GM19035 (cell line): ENCODE measurements around the gene CDC6.
A peak's percentile ranks its signal among the peaks of the same experiment; 100 is the strongest.

Experiments
- ATAC-seq: cut with Tn5 transposase; IDR thresholded peaks from one replicate; pipeline ENCODE4 v1.9.1; 2021; ENCODE audit not compliant: unreplicated experiment

The CDC6 gene

GRCh38 chr17:40310882-40311391 is 23.3 kb downstream of the CDC6 start:
- ATAC-seq = no peak

- no peak for ATAC-seq
Observed at GRCh38 chr17:40311575-40311974, 23.9 kb downstream of the CDC6 start.

- no peak for ATAC-seq
Observed at GRCh38 chr17:40312131-40312731, 24.6 kb downstream of the CDC6 start.

GRCh38 chr17:40312893-40313667 is 25.4 kb downstream of the CDC6 start:
- ATAC-seq = no peak

- ATAC-seq = no peak
Observed at GRCh38 chr17:40313668-40314583, 26.2 kb downstream of the CDC6 start.

GRCh38 chr17:40314584-40314956 is 26.9 kb downstream of the CDC6 start:
- ATAC-seq = no peak

GRCh38 chr17:40315206-40315605 is 27.5 kb downstream of the CDC6 start:
- no peak for ATAC-seq

GRCh38 chr17:40315678-40316570 is 28.2 kb downstream of the CDC6 start:
- no peak for ATAC-seq

- no peak for ATAC-seq
Observed at GRCh38 chr17:40316571-40317344, 29.1 kb downstream of the CDC6 start.

- ATAC-seq = no peak
Observed at GRCh38 chr17:40317345-40317873, 29.7 kb downstream of the CDC6 start.

- ATAC-seq = peak; percentile 54
Observed at GRCh38 chr17:40317880-40318829, 30.5 kb downstream of the CDC6 start.

- no peak for ATAC-seq
Observed at GRCh38 chr17:40318830-40319391, 31.2 kb downstream of the CDC6 start.

GRCh38 chr17:40319651-40320540 is 32.2 kb downstream of the CDC6 start:
- ATAC-seq = no peak

GRCh38 chr17:40320756-40321523 is 33.3 kb downstream of the CDC6 start:
- ATAC-seq = no peak

GRCh38 chr17:40321524-40321929 is 33.8 kb downstream of the CDC6 start:
- ATAC-seq = no peak

- no peak for ATAC-seq
Observed at GRCh38 chr17:40321961-40322357, 34.3 kb downstream of the CDC6 start.
